IMR-90 (cell line): ENCODE results near the gene IFT81.

Experiments used
- CEBPB ChIP-seq: IDR thresholded peaks from 2 replicates; pipeline ENCODE4 v1.6.1; 2012; ENCODE audit warnings: low read depth, low read length, improper control_type of control experiment
- CTCF ChIP-seq: conservative IDR thresholded peaks from 2 replicates; pipeline ENCODE4 v1.5.1; 2012; ENCODE audit warnings: mild to moderate bottlenecking, low read depth, low read length, improper control_type of control experiment
- NFE2L2 ChIP-seq: fragments of 150-350 bp; IDR thresholded peaks from 2 replicates; pipeline ENCODE4 v1.6.1; 2016; ENCODE audit warnings: low read depth, mild to moderate bottlenecking, low read length
- POLR2A ChIP-seq: IDR thresholded peaks from 2 replicates; pipeline ENCODE4 v1.6.1; 2012; ENCODE audit warnings: mild to moderate bottlenecking, low read depth, low read length
- RCOR1 ChIP-seq: IDR thresholded peaks from 2 replicates; pipeline ENCODE4 v1.6.1; 2012; ENCODE audit warnings: mild to moderate bottlenecking, low read length, improper control_type of control experiment; ENCODE audit not compliant: insufficient replicate concordance
- SMC3 ChIP-seq: fragments of 150-350 bp; IDR thresholded peaks from 2 replicates; pipeline ENCODE4 v1.6.1; 2016; ENCODE audit warnings: low read depth, mild to moderate bottlenecking, antibody characterized with exemption, low read length, moderate library complexity

DNA sequence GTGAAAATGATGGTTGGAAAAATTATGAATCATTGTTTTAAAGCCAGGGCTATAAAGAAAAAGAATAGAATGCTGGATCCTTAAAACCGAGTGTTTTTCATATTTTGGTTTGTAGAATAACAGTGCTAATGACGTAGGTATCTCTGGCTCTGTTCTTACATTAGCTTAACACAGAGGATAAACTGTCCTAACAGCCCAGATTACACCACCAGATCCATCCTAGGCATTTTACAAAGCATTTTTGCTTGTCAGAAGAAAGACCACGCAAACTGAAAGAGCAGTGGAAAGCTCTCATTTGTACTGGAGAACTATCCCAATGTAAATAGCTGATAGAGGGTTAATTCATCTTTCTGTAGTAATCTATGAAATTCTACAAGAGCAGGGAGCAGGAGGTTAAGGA is 13.6 kb downstream of the IFT81 start:
- no peak for TF ChIP-seq NFE2L2
- TF ChIP-seq RCOR1, result no peak
- no peak for TF ChIP-seq CTCF
- no peak for TF ChIP-seq SMC3
- TF ChIP-seq POLR2A, result no peak
- no peak for TF ChIP-seq CEBPB
